ENCODE results near the gene UBE4A. TPM values are rescaled to one million over a fixed set of nuclear protein-coding genes. Genes with fewer than 3 reads are reported as not detected.

Gene UBE4A
- polyA plus RNA-seq, 3 donors: 34.8 to 48.3 (median 43.1) TPM

DNA sequence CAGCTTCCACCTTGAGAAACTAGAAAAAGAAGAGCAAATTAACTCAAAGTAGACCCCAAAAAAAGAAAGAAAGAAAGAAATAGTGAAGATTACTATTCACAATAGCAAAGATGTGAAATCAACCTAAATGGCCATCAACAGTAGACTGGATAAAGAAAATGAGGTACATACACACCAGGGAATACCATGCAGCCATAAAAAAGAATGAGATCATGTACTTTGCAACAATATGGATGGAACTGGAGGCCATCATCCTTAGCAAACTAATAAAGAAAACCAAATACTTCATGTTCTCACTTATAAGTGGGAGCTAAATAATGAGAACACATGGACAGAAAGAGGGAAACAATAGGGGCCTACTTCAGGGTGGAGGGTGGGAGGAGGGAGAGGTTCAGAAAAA is 30.7 kb upstream of the UBE4A start:
- no peak for DNase-seq (ENCODE audit: extremely low read depth in 1 of 11, low read depth in 9 of 11, low spot score in 4 of 11)

DNA sequence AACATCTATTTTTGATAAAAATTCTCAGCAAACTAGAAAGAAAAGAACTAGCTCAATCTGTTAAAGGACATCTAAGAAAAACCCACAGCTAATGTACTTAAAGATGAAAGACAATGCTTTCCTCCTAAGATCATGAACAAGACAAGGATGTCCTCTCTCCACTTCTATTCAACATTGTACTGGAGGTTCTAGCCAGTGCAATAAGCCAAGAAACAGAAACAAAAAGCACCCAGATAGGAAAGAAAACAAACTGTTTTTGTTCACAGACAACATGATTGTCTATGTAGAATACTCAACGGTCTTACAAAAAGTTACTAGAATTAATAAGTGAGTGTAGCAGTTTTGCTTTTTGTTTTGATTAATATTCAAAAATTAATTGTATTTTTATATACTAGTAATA is 24.7 kb upstream of the UBE4A start:
- DNase-seq (ENCODE audit: extremely low read depth in 1 of 11, low read depth in 9 of 11, low spot score in 4 of 11): no peak

- no peak for DNase-seq (ENCODE audit: extremely low read depth in 1 of 11, low read depth in 9 of 11, low spot score in 4 of 11)
These were observed 20.8 kb upstream of the UBE4A start for GRCh38 chr11:118338637-118339061.

DNA sequence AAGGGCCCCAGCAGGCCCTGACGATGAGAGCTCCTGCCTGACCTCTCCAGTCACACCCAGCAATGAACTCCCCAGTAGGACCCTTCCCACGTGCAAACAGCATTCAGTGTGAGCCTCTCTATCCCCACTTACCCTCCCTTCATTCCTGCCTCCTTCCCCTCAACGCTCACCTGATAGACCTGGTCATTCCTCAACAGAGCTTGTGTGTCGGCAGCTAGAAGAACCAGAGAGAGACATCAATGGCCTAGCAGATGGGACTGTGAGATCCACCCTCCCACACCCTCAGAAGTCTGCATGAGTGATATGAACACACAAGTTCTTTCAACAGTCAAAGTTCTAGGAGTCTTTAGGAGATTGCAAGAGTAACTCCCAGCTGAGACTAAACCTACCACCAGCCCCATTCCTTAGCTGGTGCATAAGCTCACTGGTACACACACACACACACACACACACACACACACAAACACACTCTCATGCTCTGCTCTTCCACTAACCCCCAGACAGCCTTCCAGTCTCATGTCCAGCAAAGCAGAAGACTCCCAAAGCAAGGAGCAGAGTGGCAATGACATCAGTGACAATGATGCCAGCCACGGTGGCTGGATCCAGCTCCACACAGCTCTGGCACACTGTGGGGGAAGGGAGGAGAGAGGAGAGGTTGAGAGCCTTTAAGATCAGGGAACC is 20.0 kb upstream of the UBE4A start:
- no peak for DNase-seq (ENCODE audit: extremely low read depth in 1 of 11, low read depth in 9 of 11, low spot score in 4 of 11)

DNA sequence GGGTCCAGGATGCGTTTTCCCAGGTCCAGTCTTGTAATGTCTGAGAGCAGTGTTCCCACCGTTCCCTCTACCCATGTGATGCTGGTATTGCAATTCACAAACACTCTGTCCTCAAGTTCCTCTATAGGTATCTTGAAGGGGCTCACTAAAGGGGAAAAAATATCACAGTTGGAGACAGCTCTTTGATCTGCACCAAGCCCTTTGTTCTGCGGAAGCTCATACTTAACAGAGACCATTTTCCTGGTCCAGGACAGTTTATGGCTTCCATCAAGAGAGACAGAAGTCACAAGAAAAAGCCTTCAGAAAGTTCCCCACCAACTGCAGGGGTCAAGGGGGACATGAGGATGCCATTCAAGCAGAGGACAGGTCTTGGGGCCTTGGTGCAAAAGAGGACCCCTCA is 19.0 kb upstream of the UBE4A start:
- no peak for DNase-seq (ENCODE audit: extremely low read depth in 1 of 11, low read depth in 9 of 11, low spot score in 4 of 11)

DNA sequence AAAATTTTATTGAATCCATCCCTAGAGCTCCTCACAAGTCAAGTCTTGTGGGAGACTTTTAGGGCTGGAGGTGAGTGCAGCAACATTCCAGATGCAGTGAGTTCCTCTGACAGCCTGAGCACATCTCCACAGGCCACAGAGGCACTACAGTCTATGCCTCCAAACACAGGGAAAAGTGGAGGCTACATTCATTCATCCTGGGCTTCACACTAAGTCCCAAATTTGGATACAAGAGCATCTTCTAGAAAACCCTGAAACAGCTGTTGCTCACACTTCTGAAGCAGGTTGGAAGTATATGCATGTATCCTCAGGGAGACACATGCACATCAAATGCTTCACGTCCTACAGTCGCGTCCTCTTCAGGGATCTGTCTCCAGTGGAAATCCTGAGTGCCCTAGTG is 18.1 kb upstream of the UBE4A start:
- no peak for DNase-seq (ENCODE audit: extremely low read depth in 1 of 11, low read depth in 9 of 11, low spot score in 4 of 11)

GRCh38 chr11:118341815-118342489 is 17.4 kb upstream of the UBE4A start:
- no peak for DNase-seq (ENCODE audit: extremely low read depth in 1 of 11, low read depth in 9 of 11, low spot score in 4 of 11)

- no peak for DNase-seq (ENCODE audit: extremely low read depth in 1 of 11, low read depth in 9 of 11, low spot score in 4 of 11)
These were observed 16.8 kb upstream of the UBE4A start, which contains the start of gene CD3D for GRCh38 chr11:118342503-118343161. TSS of gene CD3D (minus strand) at chr11:118342705. CDS start at chr11:118342607, 98 bp downstream.

GRCh38 chr11:118343248-118343647 is 16.2 kb upstream of the UBE4A start:
- no peak for DNase-seq (ENCODE audit: extremely low read depth in 1 of 11, low read depth in 9 of 11, low spot score in 4 of 11)

GRCh38 chr11:118343981-118344515 is 15.4 kb upstream of the UBE4A start, which contains the start of gene CD3G:
TSS of gene CD3G (plus strand) at chr11:118344344. CDS start at chr11:118344424, 80 bp downstream.
- DNase-seq (ENCODE audit: extremely low read depth in 1 of 11, low read depth in 9 of 11, low spot score in 4 of 11): no peak

DNA sequence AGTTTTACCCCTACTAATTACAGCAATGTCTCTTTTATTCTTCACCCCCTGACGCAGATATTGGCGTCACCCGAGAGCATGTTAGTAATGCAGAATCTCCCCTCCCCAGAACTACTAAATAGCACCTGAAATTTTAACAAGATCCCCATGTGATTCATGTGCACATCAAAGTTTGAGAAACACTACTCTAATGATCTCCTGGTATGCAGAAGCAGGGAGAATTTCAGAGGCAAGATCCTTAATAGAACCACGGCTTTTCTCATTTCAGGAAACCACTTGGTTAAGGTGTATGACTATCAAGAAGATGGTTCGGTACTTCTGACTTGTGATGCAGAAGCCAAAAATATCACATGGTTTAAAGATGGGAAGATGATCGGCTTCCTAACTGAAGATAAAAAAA is 9.9 kb upstream of the UBE4A start:
- DNase-seq (ENCODE audit: extremely low read depth in 1 of 11, low read depth in 9 of 11, low spot score in 4 of 11): no peak

DNA sequence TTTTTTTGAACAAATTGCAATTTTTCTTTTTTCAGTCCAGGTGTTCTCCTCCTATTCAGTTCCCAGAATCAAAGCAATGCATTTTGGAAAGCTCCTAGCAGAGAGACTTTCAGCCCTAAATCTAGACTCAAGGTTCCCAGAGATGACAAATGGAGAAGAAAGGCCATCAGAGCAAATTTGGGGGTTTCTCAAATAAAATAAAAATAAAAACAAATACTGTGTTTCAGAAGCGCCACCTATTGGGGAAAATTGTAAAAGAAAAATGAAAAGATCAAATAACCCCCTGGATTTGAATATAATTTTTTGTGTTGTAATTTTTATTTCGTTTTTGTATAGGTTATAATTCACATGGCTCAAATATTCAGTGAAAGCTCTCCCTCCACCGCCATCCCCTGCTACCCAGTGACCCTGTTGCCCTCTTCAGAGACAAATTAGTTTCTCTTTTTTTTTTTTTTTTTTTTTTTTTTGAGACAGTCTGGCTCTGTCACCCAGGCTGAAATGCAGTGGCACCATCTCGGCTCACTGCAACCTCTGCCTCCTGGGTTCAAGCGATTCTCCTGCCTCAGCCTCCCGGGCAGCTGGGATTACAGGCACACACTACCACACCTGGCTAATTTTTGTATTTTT is 6.2 kb upstream of the UBE4A start:
- DNase-seq (ENCODE audit: extremely low read depth in 1 of 11, low read depth in 9 of 11, low spot score in 4 of 11): peak in 5 of 11 donors; percentile 7 to 27 (median 12)

DNA sequence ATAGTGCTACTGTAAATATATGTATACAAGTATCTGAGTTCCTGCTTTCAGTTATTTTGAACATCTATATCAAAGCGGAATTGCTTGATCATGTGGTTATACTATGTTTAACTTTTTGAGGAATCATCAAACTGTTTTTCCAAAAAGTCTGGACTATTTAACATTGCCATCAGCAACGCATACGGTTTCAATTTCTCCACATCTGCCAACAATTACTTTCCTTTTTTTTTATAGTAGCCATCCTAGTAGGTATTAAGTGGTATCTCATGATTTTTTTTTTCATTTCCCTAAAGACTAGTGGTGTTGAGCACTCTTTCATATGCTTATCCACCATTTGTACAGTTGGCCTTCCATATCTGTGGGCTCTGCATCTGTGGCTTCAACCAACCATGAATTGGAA is 1.3 kb upstream of the UBE4A start:
- no peak for DNase-seq (ENCODE audit: extremely low read depth in 1 of 11, low read depth in 9 of 11, low spot score in 4 of 11)

DNA sequence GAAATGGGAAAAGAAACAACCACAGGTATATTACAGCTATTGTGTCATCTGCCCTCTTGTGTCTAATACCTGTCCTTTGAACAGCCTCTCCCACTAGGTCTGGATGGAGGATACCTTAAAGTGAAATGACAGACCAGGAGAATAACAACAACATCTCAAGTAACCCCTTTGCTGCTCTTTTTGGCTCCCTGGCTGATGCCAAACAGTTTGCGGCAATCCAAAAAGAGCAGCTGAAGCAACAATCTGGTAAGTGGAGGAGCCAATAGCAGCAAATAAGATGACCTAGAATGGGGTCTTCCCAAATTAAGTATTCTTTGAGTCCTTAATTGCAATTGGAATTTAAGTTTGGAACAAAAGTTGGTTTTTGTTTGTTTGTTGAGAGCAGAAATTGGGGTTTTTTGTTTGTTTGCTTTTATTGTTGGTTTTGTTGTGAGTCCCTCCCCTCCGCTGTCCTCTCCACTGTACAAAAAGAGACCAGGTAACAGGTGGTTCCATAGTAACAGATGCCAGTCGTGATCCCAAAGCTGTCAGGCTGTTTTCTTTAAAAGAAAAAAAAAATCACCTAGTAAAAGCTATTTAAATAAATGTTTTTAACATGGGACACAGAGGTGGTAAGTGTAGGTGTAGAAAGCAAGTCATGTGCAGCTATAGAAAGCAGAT is 5.7 kb downstream of the UBE4A start:
- DNase-seq (ENCODE audit: extremely low read depth in 1 of 11, low read depth in 9 of 11, low spot score in 4 of 11): no peak

GRCh38 chr11:118366287-118366686 is 6.9 kb downstream of the UBE4A start:
- no peak for DNase-seq (ENCODE audit: extremely low read depth in 1 of 11, low read depth in 9 of 11, low spot score in 4 of 11)

DNA sequence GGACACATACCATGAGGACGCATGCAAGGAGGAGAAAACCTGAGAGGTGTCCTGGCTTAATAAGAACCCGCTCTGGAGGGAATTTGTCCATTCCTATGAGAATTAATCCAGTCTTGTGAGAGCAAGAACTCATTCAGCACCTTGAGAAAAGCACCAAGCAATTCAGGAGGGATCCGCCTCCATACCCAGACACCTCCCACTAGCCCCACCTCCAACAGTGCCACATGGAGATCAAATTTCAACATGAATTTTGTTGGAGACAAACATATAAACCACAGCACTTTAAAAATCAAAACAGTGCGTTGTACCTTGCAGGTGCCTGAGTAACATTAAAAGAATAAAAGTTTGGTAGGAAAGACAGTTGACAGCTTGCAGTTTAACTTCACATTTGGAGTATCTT is 11.4 kb downstream of the UBE4A start:
- no peak for DNase-seq (ENCODE audit: extremely low read depth in 1 of 11, low read depth in 9 of 11, low spot score in 4 of 11)

DNA sequence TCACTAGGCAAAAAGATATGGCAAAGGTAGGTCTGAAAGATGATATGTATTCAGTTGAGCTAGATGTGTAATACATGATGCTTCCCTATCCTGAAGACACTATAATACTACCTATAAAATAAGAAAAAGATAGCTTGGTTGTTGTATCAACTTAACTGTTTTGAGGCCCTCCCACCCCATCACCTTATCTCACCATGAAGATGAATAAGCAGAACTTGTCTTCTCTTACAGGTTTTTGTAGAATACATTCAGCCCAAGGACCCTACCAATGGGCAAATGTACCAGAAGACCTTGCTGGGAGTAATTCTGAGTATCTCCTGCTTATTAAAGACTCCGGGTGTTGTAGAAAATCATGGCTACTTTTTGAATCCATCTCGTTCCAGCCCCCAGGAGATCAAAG is 13.9 kb downstream of the UBE4A start:
- no peak for DNase-seq (ENCODE audit: extremely low read depth in 1 of 11, low read depth in 9 of 11, low spot score in 4 of 11)

GRCh38 chr11:118373871-118374270 is 14.5 kb downstream of the UBE4A start:
- no peak for DNase-seq (ENCODE audit: extremely low read depth in 1 of 11, low read depth in 9 of 11, low spot score in 4 of 11)

GRCh38 chr11:118374729-118375128 is 15.3 kb downstream of the UBE4A start:
- no peak for DNase-seq (ENCODE audit: extremely low read depth in 1 of 11, low read depth in 9 of 11, low spot score in 4 of 11)

Measured in renal cortex interstitium (tissue), 11 donors.